Measurements from ENCODE around the gene DUOX2. TPM values are rescaled to one million over a fixed set of nuclear protein-coding genes. Genes with fewer than 3 reads are reported as not detected.

DUOX2 gene
- polyA plus RNA-seq, 1 donor from 2014 or later = not detected

DNA sequence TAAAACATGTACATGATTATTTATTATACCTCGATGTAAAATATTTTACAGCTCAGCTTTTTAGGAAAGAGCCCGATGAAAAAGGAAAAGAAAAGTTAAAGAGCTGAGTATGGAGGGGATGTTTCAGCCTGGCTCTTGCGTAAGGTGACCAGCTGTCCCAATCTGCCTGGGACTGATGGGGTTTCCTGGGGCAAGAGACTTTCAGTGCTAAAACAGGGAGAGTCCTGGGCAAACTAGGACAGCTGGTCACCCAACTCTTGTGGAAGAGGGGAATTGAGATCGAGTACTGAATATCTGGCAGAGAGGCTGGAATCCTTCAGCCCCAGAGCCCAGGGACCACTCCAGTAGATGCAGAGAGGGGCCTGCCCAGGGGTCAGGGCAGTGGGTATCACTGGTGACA, 21.0 kb downstream of the DUOX2 start:
- Histone ChIP-seq H3K9me3 (ENCODE audit: low read length) (no peaks in the 10 kb centered on the region), H2AFZ (ENCODE audit: low read depth, low read length) (no peak overlapping the region), H3K79me2 (replicated peaks; ENCODE audit: insufficient read depth, low read length) (no peaks in the 10 kb centered on the region), H3K27ac (ENCODE audit: low read length) (no peak overlapping the region), H3K9me2 (ENCODE audit: insufficient read depth, low read length) (no peaks in the 10 kb centered on the region), H3K9ac (ENCODE audit: low read length) (no peak overlapping the region), H3K4me3 (ENCODE audit: low read length) (no peak overlapping the region), H4K20me1 (ENCODE audit: insufficient read depth) (no peaks in the 10 kb centered on the region), H3K27me3 (ENCODE audit: insufficient read depth, low read depth, low read length) (no peaks in the 10 kb centered on the region), H3K36me3 (ENCODE audit: insufficient read depth, low read length) (no peaks in the 10 kb centered on the region), H3K4me2 (ENCODE audit: low read length) (no peak overlapping the region), H3F3A (ENCODE audit: insufficient read depth, low read length, poor library complexity, severe bottlenecking) (no peaks in the 10 kb centered on the region)
- TF ChIP-seq, protein P1, sequence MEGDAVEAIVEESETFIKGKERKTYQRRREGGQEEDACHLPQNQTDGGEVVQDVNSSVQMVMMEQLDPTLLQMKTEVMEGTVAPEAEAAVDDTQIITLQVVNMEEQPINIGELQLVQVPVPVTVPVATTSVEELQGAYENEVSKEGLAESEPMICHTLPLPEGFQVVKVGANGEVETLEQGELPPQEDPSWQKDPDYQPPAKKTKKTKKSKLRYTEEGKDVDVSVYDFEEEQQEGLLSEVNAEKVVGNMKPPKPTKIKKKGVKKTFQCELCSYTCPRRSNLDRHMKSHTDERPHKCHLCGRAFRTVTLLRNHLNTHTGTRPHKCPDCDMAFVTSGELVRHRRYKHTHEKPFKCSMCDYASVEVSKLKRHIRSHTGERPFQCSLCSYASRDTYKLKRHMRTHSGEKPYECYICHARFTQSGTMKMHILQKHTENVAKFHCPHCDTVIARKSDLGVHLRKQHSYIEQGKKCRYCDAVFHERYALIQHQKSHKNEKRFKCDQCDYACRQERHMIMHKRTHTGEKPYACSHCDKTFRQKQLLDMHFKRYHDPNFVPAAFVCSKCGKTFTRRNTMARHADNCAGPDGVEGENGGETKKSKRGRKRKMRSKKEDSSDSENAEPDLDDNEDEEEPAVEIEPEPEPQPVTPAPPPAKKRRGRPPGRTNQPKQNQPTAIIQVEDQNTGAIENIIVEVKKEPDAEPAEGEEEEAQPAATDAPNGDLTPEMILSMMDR (IDR thresholded peaks at IDR 0.05; ENCODE audit: poor library complexity, severe bottlenecking) = no peak
- no peak for TF ChIP-seq EP300 (conservative IDR thresholded peaks at IDR 0.05; ENCODE audit: poor library complexity, severe bottlenecking)
- TF ChIP-seq TAF1 (IDR thresholded peaks at IDR 0.05; ENCODE audit: low read depth) = no peak
- TF ChIP-seq RAD21 (conservative IDR thresholded peaks at IDR 0.05) = no peak
- no peak for TF ChIP-seq SMC3 (conservative IDR thresholded peaks at IDR 0.05; ENCODE audit: poor library complexity)
- TF ChIP-seq, protein P2, sequence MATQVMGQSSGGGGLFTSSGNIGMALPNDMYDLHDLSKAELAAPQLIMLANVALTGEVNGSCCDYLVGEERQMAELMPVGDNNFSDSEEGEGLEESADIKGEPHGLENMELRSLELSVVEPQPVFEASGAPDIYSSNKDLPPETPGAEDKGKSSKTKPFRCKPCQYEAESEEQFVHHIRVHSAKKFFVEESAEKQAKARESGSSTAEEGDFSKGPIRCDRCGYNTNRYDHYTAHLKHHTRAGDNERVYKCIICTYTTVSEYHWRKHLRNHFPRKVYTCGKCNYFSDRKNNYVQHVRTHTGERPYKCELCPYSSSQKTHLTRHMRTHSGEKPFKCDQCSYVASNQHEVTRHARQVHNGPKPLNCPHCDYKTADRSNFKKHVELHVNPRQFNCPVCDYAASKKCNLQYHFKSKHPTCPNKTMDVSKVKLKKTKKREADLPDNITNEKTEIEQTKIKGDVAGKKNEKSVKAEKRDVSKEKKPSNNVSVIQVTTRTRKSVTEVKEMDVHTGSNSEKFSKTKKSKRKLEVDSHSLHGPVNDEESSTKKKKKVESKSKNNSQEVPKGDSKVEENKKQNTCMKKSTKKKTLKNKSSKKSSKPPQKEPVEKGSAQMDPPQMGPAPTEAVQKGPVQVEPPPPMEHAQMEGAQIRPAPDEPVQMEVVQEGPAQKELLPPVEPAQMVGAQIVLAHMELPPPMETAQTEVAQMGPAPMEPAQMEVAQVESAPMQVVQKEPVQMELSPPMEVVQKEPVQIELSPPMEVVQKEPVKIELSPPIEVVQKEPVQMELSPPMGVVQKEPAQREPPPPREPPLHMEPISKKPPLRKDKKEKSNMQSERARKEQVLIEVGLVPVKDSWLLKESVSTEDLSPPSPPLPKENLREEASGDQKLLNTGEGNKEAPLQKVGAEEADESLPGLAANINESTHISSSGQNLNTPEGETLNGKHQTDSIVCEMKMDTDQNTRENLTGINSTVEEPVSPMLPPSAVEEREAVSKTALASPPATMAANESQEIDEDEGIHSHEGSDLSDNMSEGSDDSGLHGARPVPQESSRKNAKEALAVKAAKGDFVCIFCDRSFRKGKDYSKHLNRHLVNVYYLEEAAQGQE (IDR thresholded peaks at IDR 0.05; ENCODE audit: borderline replicate concordance) = no peak
- TF ChIP-seq EZH2 (IDR thresholded peaks at IDR 0.05; ENCODE audit: borderline replicate concordance, insufficient read depth, low read length, poor library complexity, severe bottlenecking) = no peak
- no peak for TF ChIP-seq POLR2AphosphoS5 (IDR thresholded peaks at IDR 0.05)

DNA sequence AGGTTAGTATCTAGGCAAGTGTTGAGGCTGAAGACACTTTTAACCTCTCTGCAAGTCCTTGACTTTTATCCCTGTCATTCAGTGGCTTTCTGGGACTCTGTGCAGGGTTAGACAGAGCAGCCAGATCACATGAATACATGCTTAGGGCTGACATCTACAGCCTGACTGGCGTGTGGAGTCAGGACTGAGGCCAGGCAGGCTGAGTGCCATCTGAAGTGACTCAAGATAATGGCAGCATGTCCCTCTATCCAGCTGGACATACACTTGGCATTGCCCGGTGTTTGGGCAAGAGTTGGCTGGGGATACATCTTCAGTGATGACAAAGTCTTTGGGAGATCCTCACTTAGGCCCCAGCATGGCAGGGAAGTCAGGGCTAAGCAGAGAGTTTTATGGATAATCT, 22.4 kb downstream of the DUOX2 start:
- Histone ChIP-seq H3K4me2 (ENCODE audit: low read length) (no peak overlapping the region), H2AFZ (ENCODE audit: low read depth, low read length) (no peak overlapping the region)
- TF ChIP-seq MXI1 (conservative IDR thresholded peaks at IDR 0.05; ENCODE audit: poor library complexity, severe bottlenecking) (no peak), TAF1 (IDR thresholded peaks at IDR 0.05; ENCODE audit: low read depth) (no peak), SMC3 (conservative IDR thresholded peaks at IDR 0.05; ENCODE audit: poor library complexity) (no peak), EZH2 (IDR thresholded peaks at IDR 0.05; ENCODE audit: borderline replicate concordance, insufficient read depth, low read length, poor library complexity, severe bottlenecking) (no peak)

More for the DNA sequence above, 22.4 kb downstream of the DUOX2 start:
- Histone ChIP-seq H3F3A (ENCODE audit: insufficient read depth, low read length, poor library complexity, severe bottlenecking) (no peaks in the 10 kb centered on the region), H3K27me3 (ENCODE audit: insufficient read depth, low read depth, low read length) (no peaks in the 10 kb centered on the region), H3K9me3 (ENCODE audit: low read length) (no peaks in the 10 kb centered on the region), H3K9ac (ENCODE audit: low read length) (no peak overlapping the region), H3K36me3 (ENCODE audit: insufficient read depth, low read length) (no peaks in the 10 kb centered on the region), H3K27ac (ENCODE audit: low read length) (no peak overlapping the region), H4K20me1 (ENCODE audit: insufficient read depth) (no peaks in the 10 kb centered on the region), H3K79me2 (replicated peaks; ENCODE audit: insufficient read depth, low read length) (no peaks in the 10 kb centered on the region), H3K4me3 (ENCODE audit: low read length) (no peak overlapping the region), H3K9me2 (ENCODE audit: insufficient read depth, low read length) (no peaks in the 10 kb centered on the region)
